Muscle layer of duodenum (tissue), 2 donors: ENCODE results near the gene PPID.
"Not testable (repeated sequence)": the region's sequence is repeated elsewhere in the genome, so short reads cannot be mapped to it uniquely, and the experiment has no call there.

ENCODE experiments used
- H3K27ac ChIP-seq: one replicate; pipeline ENCODE4 v1.7.0; 2013; ENCODE audit warnings: mild to moderate bottlenecking, low read length
- H3K27me3 ChIP-seq: one replicate; pipeline ENCODE4 v1.7.0; 2013; ENCODE audit warnings: low read depth, mild to moderate bottlenecking, control low read depth, low read length
- H3K36me3 ChIP-seq, 2 donors: one replicate each; pipeline ENCODE4 v1.7.0; 2013; ENCODE audit warnings: low read length in 2 of 2, control low read depth in 1 of 2, mild to moderate bottlenecking in 1 of 2; ENCODE audit not compliant: insufficient read depth in 2 of 2, control insufficient read depth in 1 of 2
- H3K4me1 ChIP-seq, 2 donors: one replicate each; pipeline ENCODE4 v1.7.0; 2013; ENCODE audit warnings: low read length in 2 of 2, mild to moderate bottlenecking in 2 of 2, control low read depth in 1 of 2, moderate library complexity in 1 of 2; ENCODE audit not compliant: insufficient read depth in 2 of 2, control insufficient read depth in 1 of 2
- H3K4me3 ChIP-seq, 2 donors: one replicate each; pipeline ENCODE4 v1.7.0; 2013; ENCODE audit warnings: low read length in 2 of 2, low read depth in 1 of 2, mild to moderate bottlenecking in 1 of 2
- H3K9me3 ChIP-seq, 2 donors: one replicate each; pipeline ENCODE4 v1.7.0; 2013; ENCODE audit warnings: low read length in 2 of 2, control low read depth in 1 of 2, mild to moderate bottlenecking in 1 of 2; ENCODE audit not compliant: control insufficient read depth in 1 of 2
- donor health status: healthy.

PPID gene

DNA sequence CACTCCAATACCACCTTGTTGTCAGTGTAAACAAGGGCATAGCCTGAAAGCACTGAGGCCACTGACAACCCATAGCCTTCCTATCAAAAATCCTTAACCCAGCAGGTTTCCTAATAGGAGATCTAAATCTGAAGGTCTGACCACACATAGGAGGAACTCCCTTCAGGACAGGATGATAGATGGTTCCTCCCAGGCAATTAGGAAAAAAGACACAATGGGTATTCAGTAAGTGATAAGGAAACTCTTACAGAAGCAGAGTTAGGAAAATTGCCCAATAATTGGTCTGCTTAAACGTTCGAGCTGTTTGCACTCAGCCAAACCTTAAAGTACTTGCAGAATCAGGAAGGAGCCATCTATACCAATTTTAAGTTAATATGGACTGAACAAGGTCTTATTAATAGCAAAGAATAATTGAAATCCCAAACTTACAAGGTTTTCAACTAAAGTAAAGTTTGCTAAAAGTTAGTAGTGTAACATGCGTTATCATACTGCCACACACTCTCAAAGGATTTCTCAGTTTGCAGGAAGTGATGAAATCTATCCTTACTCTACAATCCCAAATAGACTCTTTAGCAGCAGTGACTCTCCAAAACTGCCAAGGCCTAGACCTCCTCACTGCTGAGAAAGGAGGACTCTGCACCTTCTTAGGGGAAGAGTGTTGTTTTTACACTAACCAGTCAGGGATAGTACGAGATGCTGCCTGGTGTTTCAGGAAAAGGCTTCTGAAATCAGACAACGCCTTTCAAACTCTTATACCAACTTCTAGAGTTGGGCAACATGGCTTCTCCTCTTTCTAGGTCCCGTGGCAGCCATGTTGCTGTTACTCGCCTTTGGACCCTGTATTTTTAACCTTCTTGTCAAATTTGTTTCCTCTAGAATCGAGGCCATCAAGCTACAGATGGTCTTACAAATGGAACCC lies 59.2 kb downstream of the PPID start:
- H3K36me3 ChIP-seq, H3K9me3 ChIP-seq, H3K4me3 ChIP-seq, H3K4me1 ChIP-seq, H3K27ac ChIP-seq, H3K27me3 ChIP-seq: not testable (repeated sequence)

DNA sequence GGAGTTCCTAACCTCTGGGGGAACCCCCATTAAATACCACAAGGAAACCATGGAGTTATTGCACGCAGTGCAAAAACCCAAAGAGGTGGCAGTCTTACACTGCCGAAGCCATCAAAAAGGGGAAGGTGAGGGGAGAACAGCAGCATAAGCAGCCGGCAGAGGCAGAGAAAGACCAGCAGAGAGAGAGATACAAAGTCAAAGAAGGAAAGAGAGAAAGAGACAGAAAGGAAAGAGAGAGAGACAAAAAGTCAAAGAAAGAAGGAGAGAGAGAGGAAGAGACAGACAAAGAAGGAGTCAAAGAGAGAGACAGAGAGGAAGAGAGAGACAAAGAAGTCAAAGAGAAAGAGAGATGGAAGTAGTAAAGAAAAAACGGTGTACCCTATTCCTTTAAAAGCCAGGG lies 59.9 kb downstream of the PPID start:
- H3K27ac ChIP-seq, H3K9me3 ChIP-seq, H3K4me3 ChIP-seq, H3K36me3 ChIP-seq, H3K4me1 ChIP-seq, H3K27me3 ChIP-seq: not testable (repeated sequence)
